Ovary (tissue), 9 donors: ENCODE results near the gene EXOC3. TPM values are rescaled to one million over a fixed set of nuclear protein-coding genes. Genes with fewer than 3 reads are reported as not detected.
"Not testable (repeated sequence)": the region's sequence is repeated elsewhere in the genome, so short reads cannot be mapped to it uniquely, and the experiment has no call there.

Experiments used
- DNase-seq, 5 donors: peaks; one replicate each; pipeline ENCODE4 v3.0.0-alpha.2; 2019 to 2020
- H3K27ac ChIP-seq, 2 donors: fragments of 200-600 bp; one replicate each; pipeline versions ENCODE4 v1.5.1 to v1.8.0; 2019 to 2022
- H3K27me3 ChIP-seq: fragments of 200-600 bp; one replicate; pipeline ENCODE4 v1.8.0; 2022
- H3K36me3 ChIP-seq: fragments of 200-600 bp; sonication (generic); one replicate; pipeline ENCODE4 v1.5.1; 2019
- H3K4me1 ChIP-seq: one replicate; pipeline ENCODE4 v1.8.1; 2013; ENCODE audit warnings: mild to moderate bottlenecking, moderate library complexity; ENCODE audit not compliant: insufficient read depth
- H3K4me3 ChIP-seq: fragments of 200-600 bp; sonication (generic); one replicate; pipeline ENCODE4 v1.5.1; 2017
- H3K9me3 ChIP-seq, 2 donors: fragments of 200-600 bp in 1 of 2; sonication (generic) in 1 of 2; one replicate each; pipeline versions ENCODE4 v1.5.1 to v1.8.1; 2013 to 2019; ENCODE audit warnings: mild to moderate bottlenecking in 1 of 2, moderate library complexity in 1 of 2
- EP300 ChIP-seq: sonication (generic); formaldehyde crosslinking; IDR thresholded peaks from one replicate; pipeline ENCODE4 v1.6.1; 2017; ENCODE audit warnings: antibody characterized with exemption
- POLR2A ChIP-seq: fragments of 450-650 bp; IDR thresholded peaks from one replicate; pipeline ENCODE4 v1.6.1; 2017; ENCODE audit warnings: antibody characterized with exemption, mild to moderate bottlenecking, moderate library complexity
- WGBS, 3 donors: extraction: QIAGEN DNeasy Blood & Tissue Kit in 1 of 3; methylation state at CpG; one replicate each; pipeline versions ENCODE4 v1.1.5 to v1.1.7; 2013 to 2017; 5-methylcytosine and 5-hydroxymethylcytosine counted together
- intact Hi-C, 4 donors: fragments of 100-400 bp; cut with DNase I; formaldehyde crosslinking; loops; one replicate each; pipeline versions ENCODE4 v1.11.0 to v1.15.1; 2022 to 2023
- polyA plus RNA-seq, 2 donors: library from polyadenylated mRNA; stranded (reverse); fragments of 200-250 nt in 1 of 2; fragments of 350-450 nt in 1 of 2; fragmentation: Illumina TruSeq in 1 of 2; extraction: RNeasy Lipid Tissue Mini Kit (QIAGEN cat#74804) in 1 of 2; gene quantifications; one replicate each; pipeline ENCODE4 v1.2.3, GENCODE V29; 2013 to 2014
- total RNA-seq, 7 donors: library from RNA; depleted of rRNA in 2 of 7; stranded (reverse); fragments of >200 nt in 2 of 7; fragmentation: NEBNext Ultra II Directional in 3 of 7; extraction: Animal tissue kit (Norgen Biotek cat#: 25700) in 3 of 7; gene quantifications; one replicate each; pipeline versions ENCODE4 v1.1.0 to v1.2.4, GENCODE V29; 2016 to 2023
- TF ChIP-seq, protein P1 (sequence below), 3 donors: fragments of 450-650 bp in 2 of 3; fragments of 200-600 bp in 1 of 3; IDR thresholded peaks; one replicate each; pipeline versions ENCODE4 v1.5.1 to v1.8.0; 2016 to 2022; ENCODE audit warnings: antibody characterized with exemption in 3 of 3, mild to moderate bottlenecking in 1 of 3
- donor health status: DM: no; HTN: no; CAD: no; lungs with moderate emphysema.
- donor health status: DM: no; HTN: no; CAD: no.
- donor health status: Bipolar disorder and iron deficiency.
- donor health status: DM: yes; HTN: yes; CAD: no.
- donor health status: DM: no; HTN: no; CAD: no.
- donor health status: DM: yes; HTN: yes; CAD: no.

EXOC3 gene
- total and polyA plus RNA-seq, 9 donors = 25.5 to 67.4 (median 49.4) TPM

DNA sequence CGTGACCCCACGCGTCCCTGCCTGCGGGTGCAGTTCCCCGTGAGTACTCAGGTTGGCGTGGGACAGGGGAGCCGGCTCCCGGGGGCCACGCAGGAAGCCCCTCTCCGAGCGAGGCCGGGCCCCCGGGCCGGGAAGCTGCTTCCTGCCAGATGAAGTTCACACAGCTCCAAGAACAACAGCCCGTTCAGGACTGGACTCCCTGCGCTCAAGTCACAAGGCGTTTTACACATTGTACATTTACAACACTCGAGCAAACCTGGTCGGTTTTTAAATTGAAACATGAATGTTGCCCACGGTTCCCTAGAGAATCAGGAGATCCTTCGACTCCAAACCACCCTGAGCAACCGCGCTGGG is 58.8 kb downstream of the EXOC3 start:
- Histone ChIP-seq H3K9me3 (peaks cover 0 to 4% of the 10 kb centered on the region in 2 donors), H3K27me3 (no peaks in the 10 kb centered on the region), H3K4me3 (no peak overlapping the region), H3K36me3 (no peaks in the 10 kb centered on the region), H3K4me1 (no peaks in the 10 kb centered on the region), H3K27ac (no peak overlapping the region)
- 58 to 66% (median 64%) methylated on average over 22 to 23 of the region's 23 CpGs for WGBS, 3 donors
- no peak for DNase-seq
- TF ChIP-seq POLR2A (no peak), EP300 (no peak)
- TF ChIP-seq, protein P1, sequence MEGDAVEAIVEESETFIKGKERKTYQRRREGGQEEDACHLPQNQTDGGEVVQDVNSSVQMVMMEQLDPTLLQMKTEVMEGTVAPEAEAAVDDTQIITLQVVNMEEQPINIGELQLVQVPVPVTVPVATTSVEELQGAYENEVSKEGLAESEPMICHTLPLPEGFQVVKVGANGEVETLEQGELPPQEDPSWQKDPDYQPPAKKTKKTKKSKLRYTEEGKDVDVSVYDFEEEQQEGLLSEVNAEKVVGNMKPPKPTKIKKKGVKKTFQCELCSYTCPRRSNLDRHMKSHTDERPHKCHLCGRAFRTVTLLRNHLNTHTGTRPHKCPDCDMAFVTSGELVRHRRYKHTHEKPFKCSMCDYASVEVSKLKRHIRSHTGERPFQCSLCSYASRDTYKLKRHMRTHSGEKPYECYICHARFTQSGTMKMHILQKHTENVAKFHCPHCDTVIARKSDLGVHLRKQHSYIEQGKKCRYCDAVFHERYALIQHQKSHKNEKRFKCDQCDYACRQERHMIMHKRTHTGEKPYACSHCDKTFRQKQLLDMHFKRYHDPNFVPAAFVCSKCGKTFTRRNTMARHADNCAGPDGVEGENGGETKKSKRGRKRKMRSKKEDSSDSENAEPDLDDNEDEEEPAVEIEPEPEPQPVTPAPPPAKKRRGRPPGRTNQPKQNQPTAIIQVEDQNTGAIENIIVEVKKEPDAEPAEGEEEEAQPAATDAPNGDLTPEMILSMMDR (IDR thresholded peaks at IDR 0.05) = no peak
- intact Hi-C loops = no loop called here

DNA sequence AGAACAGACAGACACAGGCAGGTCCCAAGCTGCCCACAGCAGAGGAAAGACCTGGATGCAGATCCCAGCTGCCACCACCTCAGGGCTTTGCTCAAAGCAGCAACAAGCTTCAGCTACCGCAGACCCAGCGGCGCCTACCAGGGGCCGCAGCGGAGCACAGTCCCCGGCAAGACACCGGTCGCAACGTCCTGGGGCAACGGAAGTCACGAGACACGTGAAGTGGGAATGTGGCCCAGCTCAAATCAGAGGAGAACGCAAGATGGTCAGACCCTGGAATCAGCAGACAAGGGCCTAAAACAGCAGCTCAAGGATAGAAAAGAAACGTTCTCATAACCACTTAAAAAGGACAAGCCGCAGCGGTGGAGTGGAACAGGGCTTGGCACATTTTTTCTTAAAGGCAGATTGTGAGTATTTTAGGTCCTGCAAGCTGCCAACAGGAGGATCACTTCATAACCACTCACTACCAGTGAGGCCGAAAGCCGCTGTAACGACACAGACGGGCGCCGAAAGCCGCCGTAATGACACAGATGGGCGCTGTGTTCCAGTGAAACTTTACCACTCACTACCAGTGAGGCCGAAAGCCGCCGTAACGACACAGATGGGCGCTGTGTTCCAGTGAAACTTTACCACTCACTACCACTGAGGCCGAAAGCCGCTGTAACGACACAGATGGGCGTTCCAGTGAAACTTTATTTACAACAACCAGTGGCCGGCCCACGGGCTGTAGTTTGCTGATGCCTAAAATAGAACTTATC is 59.5 kb downstream of the EXOC3 start:
- DNase-seq = no peak
- no peak overlapping the region for H3K4me3 ChIP-seq

DNA sequence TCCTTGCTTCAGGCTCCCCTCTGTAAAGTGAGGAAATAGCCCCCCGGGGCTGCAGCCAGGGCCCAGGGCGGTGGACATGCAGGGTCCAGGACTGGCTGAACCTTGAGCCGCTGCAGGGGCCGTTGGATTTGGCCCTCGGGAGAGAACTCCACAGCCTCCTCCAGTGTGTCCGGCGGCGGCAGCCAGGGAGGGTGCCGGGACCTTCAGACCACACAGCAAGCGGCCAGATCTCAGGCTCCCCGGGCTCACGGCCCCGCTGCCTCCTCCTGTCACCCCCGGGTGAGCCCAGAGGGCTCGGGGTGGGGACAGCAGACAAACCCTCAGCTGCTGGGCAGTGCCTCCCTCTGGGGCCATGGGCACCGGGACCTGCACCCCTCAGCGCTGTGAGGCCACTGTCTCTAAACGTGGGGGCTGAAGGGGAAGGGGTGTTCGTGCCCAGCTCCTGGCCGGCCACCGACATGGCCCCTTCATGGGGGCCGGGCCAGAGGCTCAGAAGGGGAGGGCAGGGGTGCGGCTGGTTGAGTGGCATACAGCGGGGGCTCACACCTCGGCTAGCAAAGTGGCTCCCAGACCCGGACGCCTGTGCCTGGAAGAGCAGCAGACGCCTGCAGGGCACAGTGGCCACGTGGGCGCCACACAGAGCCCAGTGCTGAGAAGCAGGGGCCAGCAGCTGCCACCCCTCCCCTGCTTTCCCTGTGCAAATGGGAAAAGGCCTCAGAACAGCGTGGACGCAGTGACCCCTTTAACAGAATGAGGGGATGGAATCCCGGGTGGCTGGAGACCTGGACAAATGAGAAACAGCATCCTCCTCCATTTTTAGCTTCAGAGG is 61.6 kb downstream of the EXOC3 start:
- intact Hi-C loops = no loop called here
- Histone ChIP-seq H3K4me1 (no peaks in the 10 kb centered on the region), H3K27me3 (no peaks in the 10 kb centered on the region), H3K9me3 (peaks cover 0 to 4% of the 10 kb centered on the region in 2 donors), H3K27ac (no peak overlapping the region), H3K36me3 (no peaks in the 10 kb centered on the region), H3K4me3 (no peak overlapping the region)
- no peak for TF ChIP-seq EP300
- TF ChIP-seq, protein P1 (IDR thresholded peaks at IDR 0.05) = no peak
- TF ChIP-seq POLR2A = no peak
- DNase-seq = no peak
- whole genome bisulfite sequencing, 3 donors = 52 to 56% (median 55%) methylated on average over 27 to 33 of the region's 33 CpGs

More for the DNA sequence above, 59.5 kb downstream of the EXOC3 start:
- WGBS, 3 donors = 80 to 87% (median 85%) methylated on average over 36 of the region's 36 CpGs
- no peaks in the 10 kb centered on the region for H3K4me1 ChIP-seq
- H3K27ac ChIP-seq = no peak overlapping the region
- TF ChIP-seq, protein P1 (IDR thresholded peaks at IDR 0.05) = no peak
- TF ChIP-seq POLR2A = no peak
- TF ChIP-seq EP300 = no peak
- H3K27me3 ChIP-seq = no peaks in the 10 kb centered on the region
- H3K36me3 ChIP-seq = no peaks in the 10 kb centered on the region
- H3K9me3 ChIP-seq = peaks cover 0 to 4% of the 10 kb centered on the region in 2 donors
- intact Hi-C loops = no loop called here

DNA sequence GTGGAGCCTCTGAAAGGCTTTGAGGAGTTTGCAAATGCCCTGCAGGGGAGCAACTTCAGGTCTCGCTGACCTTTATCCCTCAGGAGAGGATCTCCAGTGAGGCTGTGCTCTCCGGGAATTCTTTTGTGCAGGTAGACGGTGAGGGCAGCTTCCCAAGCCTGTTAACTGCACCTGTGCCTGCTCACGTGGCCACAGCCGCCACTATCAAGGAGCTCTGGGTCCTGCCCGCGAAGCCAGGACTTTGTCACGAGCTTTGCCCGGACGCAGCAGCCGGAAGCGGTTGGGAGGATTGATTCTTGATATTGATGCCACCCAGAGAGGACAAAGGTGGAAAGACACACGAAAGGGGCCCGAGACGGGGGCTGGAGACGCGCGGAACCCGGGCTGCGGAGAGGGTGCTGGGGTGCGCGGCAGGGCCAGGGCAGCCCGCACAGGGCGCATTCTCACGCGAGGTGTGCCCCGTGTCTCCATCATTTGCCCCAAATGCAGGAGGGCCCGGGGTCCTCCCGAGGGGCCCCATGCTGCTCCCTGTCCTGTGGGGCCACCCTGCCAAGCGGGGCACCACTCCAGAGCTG is 63.1 kb downstream of the EXOC3 start:
- Histone ChIP-seq H3K27me3 (no peaks in the 10 kb centered on the region), H3K4me1 (no peaks in the 10 kb centered on the region), H3K4me3 (no peak overlapping the region), H3K36me3 (no peaks in the 10 kb centered on the region), H3K9me3 (peaks cover 0 to 4% of the 10 kb centered on the region in 2 donors), H3K27ac (no peak overlapping the region)
- intact Hi-C loops = no loop called here
- WGBS, 3 donors = 67 to 72% (median 70%) methylated on average over 30 of the region's 30 CpGs
- no peak for DNase-seq
- TF ChIP-seq, protein P1 (IDR thresholded peaks at IDR 0.05) = no peak
- TF ChIP-seq POLR2A = no peak
- no peak for TF ChIP-seq EP300

DNA sequence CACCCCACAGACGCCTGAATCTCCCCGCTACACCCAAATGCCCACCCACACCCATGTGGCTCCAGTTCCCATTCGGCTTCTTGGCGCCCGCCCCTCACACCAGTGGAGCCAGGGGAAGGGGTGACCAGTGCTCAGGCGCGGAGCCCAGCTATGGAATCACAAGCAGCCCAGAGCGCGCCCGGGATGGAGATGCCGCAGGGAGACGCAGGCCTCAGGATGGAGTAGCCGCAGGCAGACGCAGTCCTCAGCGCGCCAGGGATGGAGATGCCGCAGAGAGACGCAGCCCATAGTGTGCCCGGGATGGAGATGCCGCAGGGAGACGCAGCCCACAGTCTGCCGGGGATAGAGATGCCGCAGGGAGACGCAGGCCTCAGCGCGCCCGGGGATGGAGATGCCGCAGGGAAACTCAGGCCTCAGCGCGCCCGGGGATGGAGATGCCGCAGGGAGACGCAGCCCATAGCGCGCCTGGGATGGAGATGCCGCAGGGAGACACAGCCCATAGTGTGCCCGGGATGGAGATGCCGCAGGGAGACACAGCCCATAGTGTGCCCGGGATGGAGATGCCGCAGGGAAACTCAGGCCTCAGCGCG is 65.1 kb downstream of the EXOC3 start:
- 95 to 97% (median 96%) methylated on average over 42 of the region's 42 CpGs for WGBS, 3 donors
- H3K36me3 ChIP-seq, H3K4me3 ChIP-seq: not testable (repeated sequence)

More for the DNA sequence above, 65.1 kb downstream of the EXOC3 start:
- H3K9me3 ChIP-seq, DNase-seq, H3K27ac ChIP-seq, H3K4me1 ChIP-seq, H3K27me3 ChIP-seq, intact Hi-C loops: not testable (repeated sequence)
